Activated T-cell treated with anti-CD3 and anti-CD28 coated beads, Interleukin-2, amount 50 U/mL, for 24 hours (primary cell): ENCODE data around the gene RBPJL.

Source experiments
- DNase-seq: peaks from one replicate; pipeline ENCODE4 v3.0.0-alpha.2; 2020
- H3K27ac Mint-ChIP-seq: 2 replicates; pipeline ENCODE4 v1.8.0; 2020; ENCODE audit warnings: mild to moderate bottlenecking, mixed read lengths
- H3K27me3 Mint-ChIP-seq: 2 replicates; pipeline ENCODE4 v1.8.0; 2020; ENCODE audit warnings: mixed read lengths
- H3K36me3 Mint-ChIP-seq: 2 replicates; pipeline ENCODE4 v1.8.0; 2020; ENCODE audit warnings: low read depth, mixed read lengths
- H3K4me1 Mint-ChIP-seq: 2 replicates; pipeline ENCODE4 v1.8.0; 2020; ENCODE audit warnings: low read depth, mixed read lengths
- H3K4me3 Mint-ChIP-seq: 2 replicates; pipeline ENCODE4 v1.8.0; 2020; ENCODE audit warnings: mild to moderate bottlenecking, moderate library complexity, mixed read lengths
- H3K9me3 Mint-ChIP-seq: 2 replicates; pipeline ENCODE4 v1.8.0; 2020; ENCODE audit warnings: mixed read lengths

Gene RBPJL

GRCh38 chr20:45306431-45306982, at the start of gene RBPJL:
TSS of gene RBPJL (plus strand) at chr20:45306840. CDS start at chr20:45306923, 83 bp downstream.
- Mint-ChIP-seq H3K36me3 (no peaks in the 10 kb centered on the region), H3K27ac (no peak within 1 kb of the TSS), H3K4me3 (no peak within 1 kb of the TSS), H3K9me3 (no peaks in the 10 kb centered on the region), H3K27me3 (peaks cover 72% of the 10 kb centered on the region), H3K4me1 (peaks cover 29% of the 10 kb centered on the region)
- DNase-seq = peak; percentile 70

GRCh38 chr20:45257161-45257560, 49.5 kb upstream of the RBPJL start:
- Mint-ChIP-seq H3K27ac (no peak overlapping the region), H3K4me1 (peaks cover 6% of the 10 kb centered on the region), H3K36me3 (no peaks in the 10 kb centered on the region), H3K4me3 (no peak overlapping the region), H3K9me3 (no peaks in the 10 kb centered on the region), H3K27me3 (peaks cover 45% of the 10 kb centered on the region)
- no peak for DNase-seq

- Mint-ChIP-seq H3K4me1 (peaks cover 6% of the 10 kb centered on the region), H3K4me3 (no peak overlapping the region), H3K27ac (no peak overlapping the region), H3K36me3 (no peaks in the 10 kb centered on the region), H3K27me3 (peaks cover 43% of the 10 kb centered on the region), H3K9me3 (no peaks in the 10 kb centered on the region)
- DNase-seq = no peak
These were observed 48.9 kb upstream of the RBPJL start for GRCh38 chr20:45257711-45258110.

DNA sequence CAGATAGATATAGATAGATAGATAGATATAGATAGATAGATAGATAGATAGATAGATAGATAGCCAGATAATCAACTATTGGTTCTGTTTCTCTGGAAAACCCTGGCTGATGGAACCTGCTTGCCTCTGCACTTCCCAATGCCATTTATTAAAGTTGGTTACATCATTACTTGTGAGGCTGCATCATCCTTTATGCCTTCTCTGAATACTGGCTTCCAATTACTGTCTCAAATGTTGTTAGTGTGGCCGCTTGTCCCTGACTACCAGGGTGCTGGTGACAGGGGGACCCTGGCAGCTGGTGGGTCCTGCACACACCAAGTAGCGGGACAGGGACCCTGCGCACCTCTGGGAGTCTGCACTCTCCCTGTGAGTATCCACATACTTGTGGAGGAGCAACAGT, 48.4 kb upstream of the RBPJL start:
- Mint-ChIP-seq H3K9me3 (no peaks in the 10 kb centered on the region), H3K36me3 (no peaks in the 10 kb centered on the region), H3K27me3 (peaks cover 40% of the 10 kb centered on the region), H3K4me1 (peaks cover 6% of the 10 kb centered on the region), H3K4me3 (no peak overlapping the region), H3K27ac (no peak overlapping the region)
- DNase-seq = no peak

- Mint-ChIP-seq H3K27me3 (peaks cover 36% of the 10 kb centered on the region), H3K36me3 (no peaks in the 10 kb centered on the region), H3K27ac (no peak overlapping the region), H3K4me3 (no peak overlapping the region), H3K4me1 (peaks cover 6% of the 10 kb centered on the region), H3K9me3 (no peaks in the 10 kb centered on the region)
- no peak for DNase-seq
These were observed 48.0 kb upstream of the RBPJL start for GRCh38 chr20:45258664-45259063.

- DNase-seq = no peak
- H3K4me3 Mint-ChIP-seq = no peak overlapping the region
- no peaks in the 10 kb centered on the region for H3K4me1 Mint-ChIP-seq
- H3K9me3 Mint-ChIP-seq = no peaks in the 10 kb centered on the region
- H3K27me3 Mint-ChIP-seq = peaks cover 26% of the 10 kb centered on the region
- H3K36me3 Mint-ChIP-seq = no peaks in the 10 kb centered on the region
- H3K27ac Mint-ChIP-seq = no peak overlapping the region
These were observed 42.9 kb upstream of the RBPJL start for GRCh38 chr20:45263556-45264266.

- H3K4me1 Mint-ChIP-seq = no peaks in the 10 kb centered on the region
- no peak overlapping the region for H3K27ac Mint-ChIP-seq
- H3K27me3 Mint-ChIP-seq = peaks cover 28% of the 10 kb centered on the region
- no peaks in the 10 kb centered on the region for H3K36me3 Mint-ChIP-seq
- DNase-seq = no peak
- no peaks in the 10 kb centered on the region for H3K9me3 Mint-ChIP-seq
- no peak overlapping the region for H3K4me3 Mint-ChIP-seq
These were observed 39.7 kb upstream of the RBPJL start for GRCh38 chr20:45266977-45267376.

- no peak for DNase-seq
- Mint-ChIP-seq H3K36me3 (no peaks in the 10 kb centered on the region), H3K4me1 (no peaks in the 10 kb centered on the region), H3K27me3 (peaks cover 29% of the 10 kb centered on the region), H3K4me3 (no peak overlapping the region), H3K9me3 (no peaks in the 10 kb centered on the region), H3K27ac (no peak overlapping the region)
These were observed 38.1 kb upstream of the RBPJL start for GRCh38 chr20:45268531-45268930.

- Mint-ChIP-seq H3K4me3 (no peak overlapping the region), H3K4me1 (no peaks in the 10 kb centered on the region), H3K27me3 (peaks cover 30% of the 10 kb centered on the region), H3K9me3 (no peaks in the 10 kb centered on the region), H3K36me3 (no peaks in the 10 kb centered on the region), H3K27ac (no peak overlapping the region)
- no peak for DNase-seq
These were observed 37.6 kb upstream of the RBPJL start for GRCh38 chr20:45269056-45269455.

- Mint-ChIP-seq H3K4me1 (no peaks in the 10 kb centered on the region), H3K9me3 (no peaks in the 10 kb centered on the region), H3K27ac (no peak overlapping the region), H3K4me3 (no peak overlapping the region), H3K27me3 (peaks cover 34% of the 10 kb centered on the region), H3K36me3 (no peaks in the 10 kb centered on the region)
- no peak for DNase-seq
These were observed 36.8 kb upstream of the RBPJL start for GRCh38 chr20:45269754-45270270.

GRCh38 chr20:45275338-45275737, 31.3 kb upstream of the RBPJL start:
- Mint-ChIP-seq H3K27me3 (peaks cover 53% of the 10 kb centered on the region), H3K36me3 (no peaks in the 10 kb centered on the region), H3K9me3 (no peaks in the 10 kb centered on the region), H3K4me1 (no peaks in the 10 kb centered on the region), H3K4me3 (no peak overlapping the region), H3K27ac (no peak overlapping the region)
- DNase-seq = no peak

DNA sequence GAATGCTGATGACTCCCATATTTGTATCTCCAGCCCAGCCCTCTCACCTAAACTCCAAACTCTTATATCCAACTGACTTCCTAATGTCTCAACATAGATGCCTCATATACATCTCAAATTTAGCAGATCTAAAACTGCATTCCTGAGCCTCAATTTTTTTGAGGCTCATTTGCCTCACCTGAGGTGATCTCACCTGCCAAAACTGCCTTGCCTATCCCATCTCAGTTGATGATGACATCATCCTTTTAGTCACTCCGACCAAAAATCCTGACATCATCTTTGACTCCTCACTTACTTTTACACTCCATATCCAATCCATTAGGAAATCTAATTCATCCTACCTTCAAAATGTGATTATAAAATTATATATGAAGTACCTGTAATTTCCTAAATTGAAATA, 26.6 kb upstream of the RBPJL start:
- Mint-ChIP-seq H3K9me3 (no peaks in the 10 kb centered on the region), H3K27me3 (peaks cover 42% of the 10 kb centered on the region), H3K4me3 (no peak overlapping the region), H3K36me3 (no peaks in the 10 kb centered on the region), H3K4me1 (no peaks in the 10 kb centered on the region), H3K27ac (no peak overlapping the region)
- no peak for DNase-seq

DNA sequence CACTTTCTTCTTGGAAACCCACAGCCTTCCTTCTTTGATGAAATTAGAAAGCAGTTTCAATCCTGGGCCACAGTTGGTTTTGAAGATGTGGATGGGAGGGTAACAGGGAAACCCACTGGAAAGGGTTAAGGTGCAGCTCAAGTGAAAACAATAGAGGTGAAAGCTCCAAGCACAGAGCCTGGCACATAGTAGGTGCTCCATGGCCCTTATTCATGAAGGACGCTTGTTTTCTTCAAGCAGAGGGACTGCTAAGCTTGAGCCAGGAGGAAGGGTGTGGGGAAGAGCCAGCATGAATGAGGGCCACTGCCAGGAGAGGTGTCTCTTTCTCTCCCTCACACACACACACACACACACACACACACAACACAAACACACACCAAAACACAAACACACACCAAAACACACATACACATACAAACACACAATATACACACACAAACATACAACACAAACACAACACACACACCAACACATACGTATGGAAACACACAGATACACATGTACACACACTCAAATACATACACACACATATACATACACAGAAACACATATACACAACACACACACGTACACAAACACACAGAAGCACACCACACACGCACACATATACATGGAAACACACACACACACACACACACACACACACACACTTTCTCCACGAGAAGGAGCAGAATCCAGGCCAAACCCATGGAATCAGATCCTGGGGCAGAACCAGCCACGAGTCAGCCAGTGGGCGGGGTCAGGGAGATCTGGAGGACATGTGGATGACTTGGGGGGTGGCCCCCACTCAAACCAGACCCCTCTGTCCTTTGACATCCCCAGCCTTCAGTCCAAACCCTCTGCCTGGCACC, 23.7 kb upstream of the RBPJL start:
- no peak overlapping the region for H3K4me3 Mint-ChIP-seq
- no peaks in the 10 kb centered on the region for H3K9me3 Mint-ChIP-seq
- no peak overlapping the region for H3K27ac Mint-ChIP-seq
- H3K4me1 Mint-ChIP-seq = no peaks in the 10 kb centered on the region
- no peaks in the 10 kb centered on the region for H3K36me3 Mint-ChIP-seq
- H3K27me3 Mint-ChIP-seq = peaks cover 32% of the 10 kb centered on the region
- DNase-seq = no peak

DNA sequence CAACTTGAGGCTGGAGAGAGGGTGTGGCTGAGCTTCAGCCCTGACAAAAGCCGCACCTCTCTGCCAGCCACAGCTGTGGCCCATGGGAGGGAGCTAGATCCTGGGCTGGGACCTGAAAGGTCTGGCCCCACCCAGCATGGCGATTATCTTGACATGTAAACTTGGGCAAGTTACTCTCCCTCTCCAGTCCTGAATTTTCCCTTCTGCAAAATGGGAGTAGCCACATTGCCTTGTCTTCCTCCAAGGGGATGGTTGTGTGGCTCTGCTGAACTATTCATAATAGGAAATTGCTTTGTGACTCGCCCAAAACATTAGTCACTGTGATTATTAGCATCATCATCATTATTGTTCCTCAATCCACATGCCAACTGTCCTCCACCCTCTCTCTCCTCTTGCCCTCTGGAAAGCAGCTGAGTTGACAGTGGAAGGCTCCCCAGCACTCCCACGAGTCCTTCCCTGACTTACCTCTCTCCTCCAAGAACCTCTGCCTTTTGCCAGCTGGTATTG, 23.0 kb upstream of the RBPJL start:
- H3K27me3 Mint-ChIP-seq = peaks cover 34% of the 10 kb centered on the region

More for the DNA sequence above, 23.0 kb upstream of the RBPJL start:
- Mint-ChIP-seq H3K9me3 (no peaks in the 10 kb centered on the region), H3K4me1 (no peaks in the 10 kb centered on the region), H3K36me3 (no peaks in the 10 kb centered on the region), H3K27ac (no peak overlapping the region), H3K4me3 (no peak overlapping the region)
- DNase-seq = no peak
